HFF-Myc (cell line): ENCODE measurements around the gene ATR.
"Not testable (repeated sequence)": the region's sequence is repeated elsewhere in the genome, so short reads cannot be mapped to it uniquely, and the experiment has no call there.

Experiments
- DNase-seq: peaks from one replicate; pipeline ENCODE4 v3.0.0-alpha.2; 2011; ENCODE audit warnings: low read depth; ENCODE audit errors: extremely low read depth
- H3K4me3 ChIP-seq: replicated peaks from 2 replicates; pipeline ENCODE4 v1.5.1; 2011; ENCODE audit warnings: low read depth, mild to moderate bottlenecking, control low read depth, low read length
- TF ChIP-seq, protein P1 (sequence below): IDR thresholded peaks from 2 replicates; pipeline ENCODE4 v1.5.1; 2012; ENCODE audit warnings: mild to moderate bottlenecking, low read depth, low read length, control low read depth; ENCODE audit errors: missing control alignments

ATR gene

DNA sequence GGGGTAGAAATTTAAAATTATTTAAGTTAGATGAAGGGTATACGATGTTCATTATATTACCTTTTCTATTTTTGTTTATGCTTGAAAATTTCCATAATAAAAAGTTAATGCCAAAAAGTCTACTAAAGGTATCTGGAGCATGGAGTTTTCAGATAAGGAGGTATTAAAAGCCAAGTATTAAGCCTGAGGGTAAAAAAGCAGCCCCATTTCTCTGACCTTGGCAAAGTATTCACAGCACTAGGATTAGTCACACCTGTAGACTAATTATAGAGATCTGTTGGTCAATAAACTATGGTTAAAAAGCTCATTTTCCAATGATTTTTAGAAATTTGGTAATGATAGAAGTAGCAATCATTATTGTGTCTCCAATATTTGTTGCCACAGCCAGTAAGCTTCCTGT lies 153.8 kb downstream of the ATR start:
- TF ChIP-seq, protein P1, sequence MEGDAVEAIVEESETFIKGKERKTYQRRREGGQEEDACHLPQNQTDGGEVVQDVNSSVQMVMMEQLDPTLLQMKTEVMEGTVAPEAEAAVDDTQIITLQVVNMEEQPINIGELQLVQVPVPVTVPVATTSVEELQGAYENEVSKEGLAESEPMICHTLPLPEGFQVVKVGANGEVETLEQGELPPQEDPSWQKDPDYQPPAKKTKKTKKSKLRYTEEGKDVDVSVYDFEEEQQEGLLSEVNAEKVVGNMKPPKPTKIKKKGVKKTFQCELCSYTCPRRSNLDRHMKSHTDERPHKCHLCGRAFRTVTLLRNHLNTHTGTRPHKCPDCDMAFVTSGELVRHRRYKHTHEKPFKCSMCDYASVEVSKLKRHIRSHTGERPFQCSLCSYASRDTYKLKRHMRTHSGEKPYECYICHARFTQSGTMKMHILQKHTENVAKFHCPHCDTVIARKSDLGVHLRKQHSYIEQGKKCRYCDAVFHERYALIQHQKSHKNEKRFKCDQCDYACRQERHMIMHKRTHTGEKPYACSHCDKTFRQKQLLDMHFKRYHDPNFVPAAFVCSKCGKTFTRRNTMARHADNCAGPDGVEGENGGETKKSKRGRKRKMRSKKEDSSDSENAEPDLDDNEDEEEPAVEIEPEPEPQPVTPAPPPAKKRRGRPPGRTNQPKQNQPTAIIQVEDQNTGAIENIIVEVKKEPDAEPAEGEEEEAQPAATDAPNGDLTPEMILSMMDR: no peak
- no peak overlapping the region for H3K4me3 ChIP-seq
- no peak for DNase-seq

DNA sequence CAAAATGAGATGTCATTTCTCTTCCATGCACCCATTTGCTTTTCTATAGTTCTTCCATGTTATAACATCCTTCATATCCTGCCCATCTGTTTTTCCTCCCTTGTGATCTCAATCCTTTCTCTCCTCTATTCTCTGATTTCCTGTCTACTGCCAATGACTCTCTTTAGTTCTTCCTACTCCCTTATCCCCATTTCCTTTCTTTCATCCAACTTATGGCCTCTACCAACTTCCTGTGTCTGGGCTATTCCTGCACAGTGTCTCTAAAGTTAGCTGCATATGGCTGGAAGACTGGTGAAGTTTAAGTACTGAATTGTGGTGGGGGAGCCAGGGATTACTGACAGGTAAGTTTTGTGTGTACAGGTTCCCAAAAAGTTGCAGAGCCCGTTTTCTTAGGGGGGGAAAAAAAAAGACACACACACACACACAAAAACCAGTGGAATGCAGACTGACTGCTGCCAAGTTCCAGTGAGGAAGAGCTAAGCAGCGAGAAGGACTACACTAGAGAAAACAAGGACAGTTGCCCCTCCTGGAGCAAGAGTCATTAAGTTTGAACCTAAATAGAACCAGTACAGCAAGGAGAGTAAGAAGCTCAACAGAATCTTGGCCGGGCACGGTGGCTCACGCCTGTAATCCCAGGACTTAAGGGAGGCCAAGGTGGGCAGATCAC lies 159.5 kb downstream of the ATR start:
- TF ChIP-seq, protein P1: no peak
- no peak overlapping the region for H3K4me3 ChIP-seq
- no peak for DNase-seq

DNA sequence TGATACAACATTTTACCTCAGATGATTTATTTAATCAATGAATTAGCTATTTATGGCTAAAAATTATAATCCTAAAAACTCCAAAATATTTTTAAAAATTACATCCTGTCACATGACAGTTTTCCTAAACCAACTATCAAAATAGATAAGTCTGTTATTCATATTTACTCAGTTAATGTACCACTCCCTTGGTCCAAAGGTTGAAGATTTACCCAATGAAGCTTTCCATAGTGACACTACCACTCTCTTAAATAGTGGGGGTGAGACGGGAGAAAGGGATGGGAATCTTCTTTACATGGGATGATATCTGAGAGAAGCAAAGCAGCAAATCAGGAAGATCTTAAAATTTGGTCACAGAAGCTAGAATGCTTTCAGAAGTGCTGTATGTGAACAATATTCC lies 161.2 kb downstream of the ATR start:
- no peak overlapping the region for H3K4me3 ChIP-seq
- TF ChIP-seq, protein P1: no peak
- DNase-seq: no peak

DNA sequence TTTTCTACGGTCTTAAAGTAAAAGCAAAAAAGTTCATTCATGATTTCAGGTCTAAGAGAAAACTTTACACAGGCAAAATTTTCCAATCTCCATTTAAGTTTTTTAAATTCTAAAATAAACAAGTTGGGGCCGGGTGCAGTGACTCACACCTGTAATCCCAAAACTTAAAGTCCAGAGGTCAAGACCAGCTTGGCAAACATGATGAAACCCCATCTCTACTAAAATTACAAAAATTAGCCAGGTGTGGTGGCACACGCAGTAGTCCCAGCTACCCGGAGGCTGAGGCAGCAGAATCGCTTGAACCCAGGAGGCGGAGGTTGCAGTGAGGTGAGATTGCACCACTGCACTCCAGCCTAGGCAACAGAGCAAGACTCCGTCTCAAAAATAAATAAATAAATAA lies 178.0 kb downstream of the ATR start:
- not testable (repeated sequence) for DNase-seq, H3K4me3 ChIP-seq
